Measurements from ENCODE around the gene PFDN6.

DNA sequence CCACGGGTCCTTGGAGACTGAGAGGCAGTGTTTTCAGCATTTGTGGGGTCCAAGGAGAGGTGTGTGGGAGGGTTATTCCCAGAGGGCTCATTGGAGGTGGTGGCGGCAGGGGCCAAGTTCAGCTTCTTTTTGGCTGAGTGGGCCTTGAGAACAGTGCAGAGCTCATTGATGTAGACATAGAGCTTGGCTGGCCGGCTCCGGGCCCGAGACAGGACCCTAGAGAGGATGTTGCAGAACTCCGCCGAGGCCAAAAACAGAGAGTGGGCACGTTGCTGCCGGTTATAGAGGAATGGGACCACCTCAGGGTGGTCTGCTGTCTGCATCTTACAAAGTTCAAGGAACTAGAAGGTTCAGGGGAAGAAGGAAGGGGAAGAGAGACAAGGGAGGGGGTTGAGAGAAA, 31.8 kb downstream of the PFDN6 start:
- no peak for TF ChIP-seq TARDBP (IDR thresholded peaks at IDR 0.05)
- TF ChIP-seq FOXM1 (IDR thresholded peaks at IDR 0.05; ENCODE audit: borderline replicate concordance) = no peak
- TF ChIP-seq ARNT (IDR thresholded peaks at IDR 0.05) = no peak
- TF ChIP-seq HDGF (IDR thresholded peaks at IDR 0.05; ENCODE audit: borderline replicate concordance) = no peak
- TF ChIP-seq NFRKB (IDR thresholded peaks at IDR 0.05) = no peak
- TF ChIP-seq SUZ12 (IDR thresholded peaks at IDR 0.05) = no peak
- no peak for TF ChIP-seq BHLHE40 (IDR thresholded peaks at IDR 0.05; ENCODE audit: borderline replicate concordance)
- TF ChIP-seq, protein P1, sequence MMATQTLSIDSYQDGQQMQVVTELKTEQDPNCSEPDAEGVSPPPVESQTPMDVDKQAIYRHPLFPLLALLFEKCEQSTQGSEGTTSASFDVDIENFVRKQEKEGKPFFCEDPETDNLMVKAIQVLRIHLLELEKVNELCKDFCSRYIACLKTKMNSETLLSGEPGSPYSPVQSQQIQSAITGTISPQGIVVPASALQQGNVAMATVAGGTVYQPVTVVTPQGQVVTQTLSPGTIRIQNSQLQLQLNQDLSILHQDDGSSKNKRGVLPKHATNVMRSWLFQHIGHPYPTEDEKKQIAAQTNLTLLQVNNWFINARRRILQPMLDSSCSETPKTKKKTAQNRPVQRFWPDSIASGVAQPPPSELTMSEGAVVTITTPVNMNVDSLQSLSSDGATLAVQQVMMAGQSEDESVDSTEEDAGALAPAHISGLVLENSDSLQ (IDR thresholded peaks at IDR 0.05) = no peak
- TF ChIP-seq FOXK2 (IDR thresholded peaks at IDR 0.05) = no peak
- TF ChIP-seq LEF1 (IDR thresholded peaks at IDR 0.05; ENCODE audit: borderline replicate concordance) = no peak
- TF ChIP-seq L3MBTL2 (conservative IDR thresholded peaks at IDR 0.05) = no peak
- no peak for TF ChIP-seq ELF4 (IDR thresholded peaks at IDR 0.05)
